ENCODE data around the gene SCN10A.

SCN10A gene

GRCh38 chr3:38793721-38794120 lies 22.3 kb downstream of the SCN10A start:
- DNase-seq (ENCODE audit: insufficient read length, low spot score) (no peak), FAIRE-seq (no peak)

GRCh38 chr3:38792983-38793382 lies 23.0 kb downstream of the SCN10A start:
- no peak for TF ChIP-seq CTCF (IDR thresholded peaks at IDR 0.05; ENCODE audit: insufficient read depth, missing control alignments)
- no peak for FAIRE-seq
- no peak for DNase-seq (ENCODE audit: insufficient read length, low spot score)

More at GRCh38 chr3:38793721-38794120, 22.3 kb downstream of the SCN10A start:
- TF ChIP-seq CTCF (IDR thresholded peaks at IDR 0.05; ENCODE audit: insufficient read depth, missing control alignments), result no peak

GRCh38 chr3:38782148-38782547 lies 33.9 kb downstream of the SCN10A start:
- DNase-seq (ENCODE audit: insufficient read length, low spot score) (no peak), FAIRE-seq (no peak)
- no peak for TF ChIP-seq CTCF (IDR thresholded peaks at IDR 0.05; ENCODE audit: insufficient read depth, missing control alignments)

GRCh38 chr3:38773528-38773927 lies 42.5 kb downstream of the SCN10A start:
- no peak for FAIRE-seq
- TF ChIP-seq CTCF (IDR thresholded peaks at IDR 0.05; ENCODE audit: insufficient read depth, missing control alignments), result no peak
- DNase-seq (ENCODE audit: insufficient read length, low spot score), result no peak

GRCh38 chr3:38763569-38763968 lies 52.4 kb downstream of the SCN10A start:
- FAIRE-seq, result no peak
- TF ChIP-seq CTCF (IDR thresholded peaks at IDR 0.05; ENCODE audit: insufficient read depth, missing control alignments), result no peak
- no peak for DNase-seq (ENCODE audit: insufficient read length, low spot score)

- DNase-seq (ENCODE audit: insufficient read length, low spot score) (no peak), FAIRE-seq (no peak)
- no peak for TF ChIP-seq CTCF (IDR thresholded peaks at IDR 0.05; ENCODE audit: insufficient read depth, missing control alignments)
Observed at GRCh38 chr3:38758557-38758956, 57.5 kb downstream of the SCN10A start.

- TF ChIP-seq CTCF (IDR thresholded peaks at IDR 0.05; ENCODE audit: insufficient read depth, missing control alignments), result no peak
- FAIRE-seq (no peak), DNase-seq (ENCODE audit: insufficient read length, low spot score) (no peak)
Observed at GRCh38 chr3:38757721-38758120, 58.3 kb downstream of the SCN10A start.
